HG03565 (cell line): ENCODE data around the gene CLEC2D.
"Not testable (repeated sequence)": the region's sequence is repeated elsewhere in the genome, so short reads cannot be mapped to it uniquely, and the experiment has no call there.

Source experiments
- ATAC-seq: cut with Tn5 transposase; IDR thresholded peaks from one replicate; pipeline ENCODE4 v1.9.1; 2021; ENCODE audit warnings: mild to moderate bottlenecking, moderate library complexity; ENCODE audit not compliant: unreplicated experiment

Gene CLEC2D

DNA sequence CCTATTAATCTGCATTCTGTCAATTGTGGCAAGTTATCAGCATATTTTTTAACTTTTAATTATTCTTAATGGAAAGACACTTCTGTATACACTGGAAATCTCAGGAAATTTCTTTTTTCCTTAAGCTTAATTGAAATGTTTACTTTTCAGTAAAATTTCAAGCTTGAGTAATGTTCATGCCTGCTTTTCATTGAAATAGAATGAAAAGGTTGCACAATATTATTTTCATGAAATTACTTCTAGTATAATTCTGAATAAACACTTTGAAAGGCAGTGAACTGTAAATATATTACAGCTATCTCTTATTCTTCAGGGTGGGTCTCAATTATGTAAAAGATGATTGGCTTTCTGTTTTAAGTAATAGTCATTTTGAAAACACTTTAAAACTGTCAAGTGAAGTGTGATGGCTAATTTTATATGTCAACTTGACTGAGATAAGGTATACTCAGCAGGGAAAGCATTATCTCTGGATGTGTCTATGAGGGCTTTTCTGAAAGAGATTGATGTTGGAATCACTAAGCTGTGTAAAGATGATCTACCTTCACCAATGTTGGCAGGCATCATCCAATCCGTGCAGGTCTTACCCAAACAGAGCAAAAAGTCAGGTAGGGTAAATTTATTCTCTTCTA lies 29.9 kb downstream of the CLEC2D start:
- ATAC-seq: no peak

DNA sequence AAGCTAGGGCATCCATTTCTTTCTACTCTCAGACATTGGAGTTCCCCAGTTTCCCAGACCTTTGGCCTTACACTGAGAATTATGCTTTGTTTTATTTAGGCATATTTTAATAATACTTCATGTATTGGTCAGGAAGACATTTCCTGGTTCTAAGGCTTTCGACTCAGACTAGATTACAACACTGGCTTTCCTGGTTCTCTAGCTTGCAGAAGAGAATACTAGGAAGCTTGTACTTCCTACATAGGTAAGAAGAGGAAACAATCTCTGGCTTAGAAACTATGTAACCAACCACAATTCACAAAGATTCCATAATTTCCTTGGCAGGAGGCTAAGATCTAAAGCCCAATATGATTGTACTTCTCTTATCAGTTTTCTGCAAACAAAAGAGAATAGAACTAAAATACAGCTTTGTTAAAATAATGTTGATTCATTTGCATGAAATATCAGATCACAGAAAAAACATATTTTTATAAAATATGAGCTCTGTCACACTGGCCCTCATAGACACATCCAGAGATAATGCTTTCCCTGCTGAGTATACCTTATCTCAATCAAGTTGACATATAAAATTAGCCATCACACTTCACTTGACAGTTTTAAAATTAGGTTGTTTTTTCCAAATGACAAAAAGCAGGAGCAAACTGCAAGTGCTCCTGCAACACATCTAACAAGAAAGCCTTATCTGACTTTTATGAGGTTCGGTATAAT lies 30.5 kb downstream of the CLEC2D start:
- no peak for ATAC-seq

DNA sequence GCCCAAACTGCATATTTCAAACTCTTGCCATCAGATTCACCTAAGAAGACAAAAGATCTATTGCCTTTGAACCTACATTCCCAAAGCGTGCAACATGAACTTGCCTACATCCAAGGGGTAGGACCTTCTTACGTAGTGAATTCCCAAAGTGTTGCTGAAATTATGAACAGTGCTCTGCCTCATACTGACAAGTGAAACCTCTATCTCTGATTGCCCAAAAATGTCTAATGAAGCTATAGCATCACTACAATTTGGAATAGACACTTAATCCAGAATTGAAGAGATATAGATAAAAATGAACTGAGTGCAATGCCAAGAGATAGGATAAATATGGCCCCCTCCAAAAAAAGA lies 31.1 kb downstream of the CLEC2D start:
- ATAC-seq: no peak

DNA sequence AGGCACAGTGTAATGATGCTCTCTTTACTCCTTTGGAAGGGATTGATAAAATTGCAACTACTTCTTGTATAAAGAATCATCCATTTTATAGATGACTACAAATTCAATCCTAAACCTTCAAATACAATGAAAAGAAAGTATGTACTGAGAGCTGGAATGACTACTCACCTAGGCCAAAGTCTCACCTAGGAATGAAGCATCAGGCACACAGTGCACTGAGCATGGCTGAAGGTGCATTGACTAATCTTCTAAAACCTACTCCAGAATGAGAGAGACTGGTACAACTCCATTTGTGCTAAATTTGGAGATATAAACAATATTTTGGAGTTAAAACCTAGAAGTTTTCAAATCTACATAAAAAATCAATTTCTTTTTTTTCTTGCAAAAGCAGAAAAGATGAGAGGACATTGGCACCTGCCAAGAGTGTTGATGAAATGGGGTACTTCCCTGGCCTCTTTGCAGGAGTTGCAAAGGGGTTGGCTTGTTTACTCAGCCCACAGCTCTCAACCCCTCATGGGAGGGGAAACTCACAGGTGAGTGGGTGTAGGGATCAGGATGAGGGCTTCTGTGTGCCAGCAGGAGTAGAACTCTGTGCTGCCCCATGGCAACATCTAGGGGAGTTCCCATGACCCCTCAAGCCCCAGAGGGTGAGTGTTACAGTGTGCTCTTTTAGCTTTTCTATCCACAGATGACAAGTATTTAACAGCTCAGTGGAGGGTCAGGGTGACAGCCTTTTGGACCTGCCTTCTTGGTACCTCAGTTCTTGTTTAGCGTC lies 32.1 kb downstream of the CLEC2D start:
- ATAC-seq: no peak

DNA sequence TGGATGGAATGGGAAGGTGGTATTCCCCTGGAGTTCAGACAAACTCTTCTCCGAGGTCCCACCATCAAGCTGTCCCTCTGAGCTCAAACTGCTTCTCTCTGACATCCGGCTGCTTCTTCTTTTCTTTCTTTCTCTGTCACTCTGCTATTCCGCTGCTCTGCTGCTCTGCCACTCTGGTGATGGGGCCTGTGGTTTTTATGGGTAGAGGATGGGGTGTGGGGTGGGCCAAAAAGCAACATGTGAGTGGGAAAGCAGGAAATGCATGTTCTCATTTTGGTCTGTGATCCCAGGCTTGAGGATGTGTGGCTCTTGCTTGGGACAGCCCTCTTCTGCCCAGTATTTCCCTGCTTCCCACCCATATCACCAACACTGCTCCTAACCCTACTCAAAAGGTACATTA lies 32.7 kb downstream of the CLEC2D start:
- no peak for ATAC-seq

DNA sequence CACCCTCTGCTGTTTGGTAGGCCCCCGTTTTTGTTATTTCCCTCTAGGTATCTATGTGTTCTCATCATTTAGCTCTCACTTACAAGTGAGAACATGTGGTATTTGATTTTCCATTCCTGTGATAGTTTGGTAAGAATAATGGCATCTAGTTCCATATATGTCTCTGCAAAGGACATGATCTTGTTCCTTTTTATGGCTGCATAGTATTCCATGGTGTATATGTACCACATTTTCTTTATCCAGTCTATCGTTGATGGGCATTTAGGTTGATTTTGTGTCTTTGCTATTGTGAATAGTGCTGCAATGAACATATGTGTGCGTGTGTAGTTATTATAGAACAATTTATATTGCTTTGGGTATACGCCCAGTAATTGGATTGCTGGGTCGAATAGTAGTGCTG lies 35.0 kb downstream of the CLEC2D start:
- ATAC-seq: not testable (repeated sequence)

DNA sequence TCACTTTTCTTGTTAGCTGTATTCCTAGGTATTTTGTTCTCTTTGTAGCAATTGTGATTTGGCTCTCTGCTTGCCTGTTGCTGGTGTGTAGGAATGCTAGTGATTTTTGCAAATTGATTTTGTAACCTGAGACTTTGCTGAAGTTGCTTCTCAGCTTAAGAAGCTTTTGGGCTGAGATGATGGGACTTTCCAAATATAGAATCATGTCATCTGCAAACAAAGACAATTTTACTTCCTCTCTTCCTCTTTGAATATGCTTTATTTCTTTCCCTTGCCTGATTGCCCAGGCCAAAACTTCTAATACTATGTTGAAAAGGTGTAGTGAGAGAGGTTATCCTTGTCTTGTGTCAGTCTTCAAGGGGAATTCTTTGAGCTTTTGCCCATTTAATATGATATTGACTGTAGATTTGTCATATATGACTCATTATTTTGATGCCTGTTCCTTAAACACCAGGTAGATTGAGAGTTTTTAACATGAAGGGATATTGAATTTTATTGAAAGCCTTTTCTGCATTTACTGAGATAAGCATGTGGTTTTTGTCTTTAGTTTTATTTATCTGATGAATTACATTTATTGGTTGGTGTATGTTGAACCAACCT lies 36.7 kb downstream of the CLEC2D start:
- no peak for ATAC-seq

DNA sequence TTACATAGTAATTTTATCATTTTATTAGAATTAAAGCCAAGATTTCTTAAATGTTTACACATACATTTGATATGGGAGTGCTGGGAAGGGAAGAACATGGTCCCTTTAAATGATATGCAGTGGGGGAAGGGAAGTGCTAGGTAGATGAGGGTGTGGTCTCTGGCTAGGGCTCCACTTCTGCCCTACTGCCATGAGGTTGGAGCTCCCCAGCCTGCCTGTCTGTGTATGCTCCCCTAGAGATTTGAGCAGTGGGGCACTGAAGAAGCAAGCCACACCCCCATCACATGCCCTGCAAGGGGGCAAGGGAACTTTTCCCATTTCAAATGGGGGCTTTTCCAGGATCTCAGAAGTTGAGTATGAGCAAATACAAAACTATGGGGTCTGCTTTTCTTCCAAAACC lies 37.8 kb downstream of the CLEC2D start:
- ATAC-seq: no peak

DNA sequence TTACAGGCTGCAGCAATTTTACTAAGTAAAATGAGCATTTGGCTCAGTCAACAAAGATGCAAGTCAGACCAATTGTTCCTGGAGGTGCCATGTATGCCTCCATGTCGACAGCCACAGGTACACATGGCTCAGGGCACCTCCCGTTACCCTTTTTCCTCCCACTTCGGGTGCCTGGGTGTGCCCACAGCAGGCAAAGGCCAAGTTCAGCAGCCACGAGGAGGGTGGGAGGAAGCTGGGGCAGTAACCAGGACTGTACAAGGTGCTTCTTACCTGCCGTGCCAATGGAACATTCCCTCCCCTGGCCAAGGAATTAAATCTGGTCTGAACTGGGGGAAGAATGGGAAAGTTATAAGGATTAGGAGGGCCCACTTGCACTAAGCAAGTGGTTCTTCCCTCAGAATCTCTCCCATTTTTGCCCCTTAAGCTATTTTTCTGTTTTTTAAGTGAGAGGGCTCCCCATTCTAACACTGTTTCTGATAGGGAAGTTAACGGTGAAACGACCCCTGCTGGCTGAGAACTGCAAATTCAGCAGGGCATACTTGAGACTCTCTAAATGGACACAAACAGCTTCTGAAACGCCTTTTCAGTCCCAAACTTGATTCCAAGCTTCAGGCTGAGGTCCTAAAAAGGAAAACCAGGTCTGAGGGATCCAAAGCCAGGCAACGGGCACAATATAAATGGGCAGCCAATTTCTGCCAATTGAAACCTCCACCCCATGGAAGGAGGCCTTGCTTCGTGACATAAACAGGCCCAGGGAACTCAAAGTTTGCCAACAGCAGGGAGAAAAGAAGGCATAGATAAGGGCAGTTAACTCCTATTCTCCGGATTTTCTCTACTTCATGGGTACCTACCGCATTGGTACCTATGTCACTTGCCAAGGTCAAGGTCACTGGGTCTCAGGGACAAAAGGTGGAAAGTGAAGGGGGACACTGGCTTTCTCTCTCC lies 38.6 kb downstream of the CLEC2D start:
- ATAC-seq: no peak

DNA sequence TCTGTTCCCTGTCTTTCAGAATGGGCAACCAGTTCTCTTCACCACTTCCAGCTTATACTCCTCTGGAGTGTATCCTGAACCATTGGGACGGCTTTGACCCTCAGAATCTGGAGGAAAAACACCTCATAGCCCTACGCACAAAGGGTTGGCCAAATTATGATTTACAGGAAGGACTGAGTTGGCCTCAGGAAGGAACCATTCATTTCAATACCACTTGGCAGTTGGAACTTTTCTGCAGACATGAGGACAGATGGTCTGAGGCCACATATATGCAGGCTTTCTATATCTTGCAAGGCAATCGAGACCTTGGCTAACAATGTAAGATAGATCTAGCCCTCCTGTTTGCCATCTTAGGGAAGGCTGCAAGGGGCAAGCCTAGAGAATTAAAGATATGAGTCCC lies 39.3 kb downstream of the CLEC2D start:
- ATAC-seq: no peak

DNA sequence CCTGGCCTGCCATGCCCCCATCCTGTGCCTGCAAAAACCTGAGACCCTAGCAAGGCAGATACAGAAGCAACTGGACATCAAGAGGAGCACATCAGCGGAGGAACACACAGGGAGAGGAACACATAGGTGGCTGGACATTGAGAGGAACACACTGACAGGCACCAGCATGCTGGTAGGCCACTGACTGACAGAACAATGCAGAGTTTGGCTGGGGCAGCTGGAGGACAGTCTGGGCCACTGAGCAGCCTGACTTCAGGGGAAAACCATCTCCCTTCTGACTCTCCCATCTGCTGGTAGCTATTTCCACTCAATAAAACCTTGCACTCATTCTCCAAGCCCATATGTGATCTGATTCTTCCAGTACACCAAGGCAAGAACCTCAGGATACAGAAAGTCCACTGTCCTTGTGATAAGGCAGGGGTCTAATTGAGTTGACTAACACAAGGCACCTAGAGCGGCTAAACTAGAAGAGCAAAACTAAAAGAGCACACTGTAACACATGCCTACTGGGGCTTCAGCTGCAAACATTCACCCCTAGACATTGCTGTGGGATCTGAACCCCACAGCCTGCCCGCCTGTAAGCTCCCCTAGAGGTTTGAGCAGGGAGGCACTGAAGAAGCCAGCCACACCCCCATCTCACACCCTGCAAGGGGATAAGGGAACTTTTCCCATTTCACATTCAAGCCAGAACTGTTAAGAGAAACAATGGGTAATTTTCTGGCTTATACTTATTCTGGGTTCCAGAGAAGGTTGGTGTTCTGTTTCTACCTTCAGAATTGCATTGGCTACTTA lies 41.3 kb downstream of the CLEC2D start:
- ATAC-seq: no peak

DNA sequence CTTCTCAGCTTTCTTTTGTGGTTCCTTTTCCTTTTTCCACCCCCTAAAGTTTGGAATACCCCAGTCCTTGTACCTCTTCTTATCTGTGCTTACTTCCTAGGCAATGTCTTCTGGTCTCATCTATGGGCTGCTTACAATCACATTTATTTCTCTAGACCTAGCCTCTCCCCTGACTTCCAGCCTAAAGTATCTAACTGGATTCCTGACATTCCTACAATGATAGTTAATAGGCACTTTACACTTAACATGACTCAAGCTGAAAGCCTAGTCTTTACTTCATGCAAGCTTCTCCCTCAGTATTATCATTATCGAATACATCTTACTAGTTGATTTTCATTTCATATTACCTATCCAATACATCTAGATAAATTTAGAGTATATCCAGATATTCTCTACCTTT lies 42.2 kb downstream of the CLEC2D start:
- no peak for ATAC-seq

DNA sequence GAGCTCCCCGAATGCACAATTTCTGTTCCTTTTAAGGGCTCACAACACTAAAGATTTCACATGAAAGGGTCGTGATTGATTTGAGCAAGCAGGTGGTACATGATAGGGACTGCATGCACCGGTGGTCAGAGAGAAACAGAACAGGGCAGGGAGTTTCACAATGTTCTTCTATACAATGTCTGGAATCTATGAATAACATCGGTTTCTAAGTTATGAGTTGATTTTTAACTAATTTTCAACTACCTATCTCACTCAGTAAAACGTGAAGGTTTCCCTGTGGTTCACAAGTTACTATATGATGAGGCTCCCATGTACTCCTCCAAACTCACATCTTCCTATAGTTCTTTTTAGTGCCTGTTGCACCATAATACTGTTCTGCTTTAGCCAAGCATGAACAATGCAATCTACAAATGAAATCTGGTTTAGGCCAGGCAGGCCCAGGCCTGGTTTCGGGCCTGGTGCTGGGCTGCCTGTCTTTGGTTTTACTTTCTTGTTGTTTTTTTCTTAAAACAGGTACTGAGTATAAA lies 43.6 kb downstream of the CLEC2D start:
- peak; percentile 51 for ATAC-seq

DNA sequence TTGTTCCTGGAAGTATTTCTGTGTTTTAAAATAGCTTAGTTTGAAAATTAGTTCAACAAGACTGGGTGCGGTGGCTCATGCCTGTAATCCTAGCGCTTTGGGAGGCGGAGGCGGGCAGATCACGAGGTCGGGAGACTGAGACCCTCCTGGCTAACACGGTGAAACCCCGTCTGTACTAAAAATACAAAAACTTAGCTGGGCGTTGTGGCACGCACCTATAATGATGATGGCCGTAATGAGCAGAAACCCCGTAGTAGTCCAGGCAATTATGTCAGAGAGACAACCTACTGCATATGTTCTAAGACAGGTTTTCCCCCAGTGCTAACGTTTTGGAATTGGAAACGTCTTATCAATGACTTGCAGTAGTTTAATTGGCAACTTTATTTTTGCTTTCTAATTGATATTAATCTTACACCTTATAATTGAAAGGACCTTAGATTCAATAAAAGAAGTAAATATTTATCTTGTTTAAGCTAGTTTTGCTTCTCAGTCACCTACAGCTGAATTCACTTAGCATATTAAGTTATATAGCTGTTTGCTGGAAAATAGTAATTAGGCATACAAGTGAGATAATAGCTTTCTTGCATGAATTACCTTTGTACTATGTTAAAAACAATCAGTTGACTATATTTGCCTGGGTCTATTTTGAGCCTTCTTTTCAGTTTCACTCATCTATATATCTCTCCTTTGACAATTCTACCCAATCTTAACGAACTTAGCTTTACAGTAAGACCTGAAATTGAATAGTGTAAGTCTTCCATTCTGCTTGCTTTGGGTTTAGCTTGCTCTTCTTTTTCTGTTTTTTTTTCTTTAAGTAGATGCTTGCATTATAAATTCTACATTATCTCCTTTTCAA lies 47.8 kb downstream of the CLEC2D start:
- peak; percentile 25 for ATAC-seq

DNA sequence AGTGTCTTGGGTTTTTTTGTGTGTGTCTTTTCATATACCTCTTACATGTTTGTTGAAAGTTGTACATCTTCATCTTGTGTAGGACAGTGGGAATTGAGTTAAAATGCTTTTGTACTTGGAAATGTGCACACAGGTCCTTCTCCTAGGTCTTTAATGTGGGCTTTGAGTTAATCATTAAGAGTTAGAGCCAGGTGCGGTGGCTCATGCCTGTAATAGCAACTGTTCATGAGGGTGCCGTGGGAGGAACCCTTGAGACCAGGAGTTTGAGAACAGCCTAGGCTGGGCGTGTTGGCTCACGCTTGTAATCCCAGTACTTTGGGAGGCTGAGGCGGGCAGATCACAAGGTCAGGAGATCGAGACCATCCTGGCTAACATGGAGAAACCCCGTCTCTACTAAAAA lies 49.5 kb downstream of the CLEC2D start:
- no peak for ATAC-seq

DNA sequence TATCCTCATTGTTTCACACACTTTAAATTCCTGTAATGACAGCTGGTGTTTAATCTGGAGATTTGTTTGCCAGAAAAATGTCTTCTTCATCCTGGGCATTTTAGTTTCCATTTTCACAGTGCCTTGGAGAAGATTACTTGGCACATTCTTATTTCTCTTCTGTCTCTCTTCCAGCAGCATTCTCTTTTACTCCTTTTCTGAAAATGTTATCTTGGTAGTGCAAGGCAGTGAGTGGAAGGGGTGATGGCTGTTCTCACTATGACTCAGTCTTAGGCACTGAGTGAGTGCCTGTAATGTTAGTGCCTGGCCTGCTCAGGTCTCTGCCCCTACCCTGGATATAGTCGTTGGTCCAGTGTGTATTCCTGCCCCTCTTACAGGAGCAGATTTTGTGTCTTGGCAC lies 50.3 kb downstream of the CLEC2D start:
- no peak for ATAC-seq

DNA sequence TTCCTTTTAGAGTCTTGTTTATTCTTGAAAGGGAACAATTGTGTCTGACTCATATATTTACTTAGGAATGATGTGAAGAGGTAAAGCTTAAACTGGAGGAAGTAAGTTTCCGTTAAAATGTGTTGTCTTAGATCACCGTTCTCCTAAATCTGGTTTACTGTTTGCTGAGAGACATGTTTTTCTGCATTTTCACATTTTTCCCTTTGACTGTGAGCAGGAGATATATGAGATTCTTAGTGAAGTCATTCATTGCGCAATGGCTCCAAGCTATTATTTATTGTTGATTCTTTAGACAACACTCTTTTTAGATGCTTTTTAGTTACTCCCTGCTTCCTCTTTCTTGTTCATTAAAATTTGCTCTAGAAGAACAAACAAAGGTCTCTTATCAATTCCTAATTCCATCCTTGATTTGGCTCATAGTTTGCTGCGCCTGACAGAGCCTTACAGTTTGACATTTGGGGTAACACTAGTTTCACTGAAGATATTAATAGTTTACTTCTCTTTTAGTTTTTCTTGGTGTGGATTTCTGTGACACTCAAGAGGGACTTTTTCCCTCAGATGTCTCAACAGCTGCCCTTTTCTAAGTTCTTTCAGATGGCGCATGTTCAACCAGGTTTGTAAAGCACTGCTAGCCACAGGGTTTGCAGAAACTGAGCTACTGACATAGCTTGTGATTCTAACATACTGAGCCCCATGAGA lies 52.0 kb downstream of the CLEC2D start:
- peak; percentile 31 for ATAC-seq

DNA sequence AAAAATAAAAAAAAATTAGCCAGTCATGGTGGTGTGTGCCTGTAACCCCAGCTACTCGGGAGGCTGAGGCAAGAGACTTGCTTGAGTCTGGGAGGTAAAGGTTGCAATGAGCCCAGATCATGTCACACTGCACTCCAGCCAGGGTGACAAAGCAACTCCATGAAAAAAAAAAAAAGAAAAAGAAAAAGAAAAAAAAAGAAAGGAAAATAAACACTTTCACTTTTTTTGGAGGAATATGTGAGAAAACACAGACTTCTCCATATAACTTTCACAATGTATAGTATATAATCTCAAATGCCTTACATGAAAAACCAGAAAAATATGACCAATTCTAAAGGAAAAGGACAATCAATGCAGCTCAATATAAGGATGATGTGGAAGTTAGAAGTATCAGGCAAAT lies 54.5 kb downstream of the CLEC2D start:
- no peak for ATAC-seq
